ENCODE results near the gene EEFSEC. TPM values are rescaled to one million over a fixed set of nuclear protein-coding genes. Genes with fewer than 3 reads are reported as not detected.
"Not testable (repeated sequence)": the region's sequence is repeated elsewhere in the genome, so short reads cannot be mapped to it uniquely, and the experiment has no call there.

Gene EEFSEC
- total RNA-seq, 3 donors from 2014 or later: 20.2 to 23.9 (median 21.9) TPM

DNA sequence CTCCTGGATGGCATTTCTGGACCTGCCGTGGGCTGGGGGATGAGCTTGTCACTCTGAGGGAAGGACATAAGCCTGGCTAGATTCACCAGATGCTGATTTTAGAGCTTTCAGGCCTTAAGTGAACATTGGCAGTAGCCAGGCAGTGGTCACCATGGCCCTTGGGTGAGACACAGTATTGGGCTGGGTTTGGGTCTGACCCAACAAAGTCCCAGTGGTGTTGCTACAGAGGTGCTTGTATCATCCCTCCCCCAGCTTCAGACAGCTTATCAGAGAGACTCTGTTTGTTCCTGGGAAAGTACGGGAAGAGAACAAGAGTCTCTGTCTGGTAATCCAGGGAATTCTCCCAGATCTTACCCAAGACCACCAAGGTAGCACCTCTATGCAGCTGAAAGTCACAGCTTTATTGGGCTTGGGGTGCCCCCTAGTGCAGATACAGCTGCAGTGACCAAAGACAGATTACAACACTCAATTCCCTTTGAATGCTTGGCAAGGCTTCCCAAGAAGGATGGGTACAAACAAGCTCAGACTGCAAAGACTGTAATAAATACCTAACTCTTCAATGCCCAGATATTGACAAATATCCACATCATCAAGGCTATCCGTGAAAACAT, 19.9 kb upstream of the EEFSEC start:
- ATAC-seq (peak in 1 of 2 donors; percentile 38), DNase-seq (peak; percentile 46)
- H3K27me3 Mint-ChIP-seq (ENCODE audit: low read depth): peaks cover 3% of the 10 kb centered on the region
- H3K4me3 Mint-ChIP-seq: no peak overlapping the region
- peaks cover 3% of the 10 kb centered on the region for H3K36me3 Mint-ChIP-seq (ENCODE audit: insufficient read depth)
- no peaks in the 10 kb centered on the region for H3K4me1 Mint-ChIP-seq (ENCODE audit: low read depth)
- H3K9me3 Mint-ChIP-seq: no peaks in the 10 kb centered on the region

DNA sequence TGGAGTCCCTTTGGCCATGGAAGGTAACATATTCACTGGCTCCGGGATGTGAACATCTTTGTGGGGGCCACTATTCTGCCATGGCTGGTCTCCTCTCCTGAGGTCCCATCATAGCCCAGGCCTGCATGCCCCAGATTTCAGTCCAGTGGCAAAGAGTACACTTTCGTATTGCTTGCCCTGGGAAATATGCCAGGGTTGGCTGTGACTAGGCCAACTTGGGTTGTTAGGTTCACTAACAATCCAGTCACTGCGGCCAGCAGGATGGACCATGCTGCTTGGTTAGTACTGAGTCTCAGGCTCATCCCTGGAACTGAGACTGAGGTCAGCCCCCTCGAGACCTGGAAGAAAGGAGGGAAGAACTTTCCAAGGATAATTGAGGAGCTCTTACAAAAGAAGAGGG, 9.8 kb upstream of the EEFSEC start:
- H3K27me3 Mint-ChIP-seq (ENCODE audit: low read depth): no peaks in the 10 kb centered on the region
- DNase-seq (no peak), ATAC-seq (no peak)
- no peaks in the 10 kb centered on the region for H3K4me1 Mint-ChIP-seq (ENCODE audit: low read depth)
- no peaks in the 10 kb centered on the region for H3K9me3 Mint-ChIP-seq
- H3K36me3 Mint-ChIP-seq (ENCODE audit: insufficient read depth): peaks cover 9% of the 10 kb centered on the region
- no peak overlapping the region for H3K4me3 Mint-ChIP-seq

DNA sequence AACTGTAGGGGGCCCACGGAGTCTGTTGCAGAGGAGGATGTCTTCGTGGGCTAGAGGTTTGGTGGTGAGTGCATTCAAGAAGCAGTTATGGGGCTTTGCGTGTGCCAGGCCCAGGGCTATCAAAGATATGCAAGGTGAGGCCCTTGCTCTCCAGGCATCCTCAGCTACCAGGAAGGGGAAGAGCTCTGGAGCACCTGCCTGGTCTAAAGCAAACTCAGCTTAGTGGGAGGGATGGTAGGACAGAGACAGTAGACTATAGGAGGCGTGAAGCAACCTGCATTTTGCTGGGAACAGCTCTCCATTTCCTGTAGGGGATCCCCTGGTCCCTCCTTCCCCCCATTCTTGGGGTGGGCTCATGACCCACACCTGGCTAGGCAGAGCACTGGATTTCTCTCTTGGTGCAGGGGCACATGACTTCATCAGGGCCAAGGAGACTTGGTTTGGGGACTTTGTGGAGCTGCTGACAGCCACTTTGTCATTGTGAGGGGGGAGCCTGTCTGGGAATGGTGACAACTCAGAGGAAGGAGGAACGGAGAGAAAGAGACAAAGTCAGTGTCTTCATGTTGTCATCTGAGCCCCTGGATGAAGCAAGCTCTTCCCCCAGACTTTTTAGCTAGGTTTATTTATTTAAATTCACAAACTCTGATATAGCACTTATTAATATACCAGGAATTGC, 8.6 kb upstream of the EEFSEC start:
- Mint-ChIP-seq H3K4me1 (ENCODE audit: low read depth) (no peaks in the 10 kb centered on the region), H3K36me3 (ENCODE audit: insufficient read depth) (peaks cover 9% of the 10 kb centered on the region), H3K27me3 (ENCODE audit: low read depth) (no peaks in the 10 kb centered on the region), H3K4me3 (no peak overlapping the region), H3K9me3 (no peaks in the 10 kb centered on the region)
- ATAC-seq: no peak
- DNase-seq: no peak

DNA sequence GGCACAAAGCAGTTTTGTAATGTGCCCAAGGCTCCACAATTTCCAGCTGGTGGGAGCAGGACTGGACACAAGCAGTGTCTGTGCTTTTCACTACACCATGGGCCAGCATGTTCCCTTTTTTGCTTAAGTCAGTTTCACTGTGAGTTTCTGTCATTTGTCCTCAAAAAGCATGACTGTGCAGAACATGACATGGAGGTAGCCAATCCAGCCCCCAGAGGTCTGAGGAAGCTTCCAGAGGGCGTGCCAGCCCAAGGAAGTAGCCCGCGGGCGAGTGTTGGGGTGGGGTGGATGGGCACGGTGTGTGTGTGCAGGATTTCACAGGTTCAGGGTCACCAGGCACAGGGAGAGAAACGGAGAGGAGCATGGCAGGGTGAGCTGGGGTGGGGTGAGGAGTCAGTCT, 8.0 kb upstream of the EEFSEC start:
- Mint-ChIP-seq H3K9me3 (no peaks in the 10 kb centered on the region), H3K27me3 (ENCODE audit: low read depth) (no peaks in the 10 kb centered on the region), H3K4me3 (no peak overlapping the region), H3K4me1 (ENCODE audit: low read depth) (no peaks in the 10 kb centered on the region), H3K36me3 (ENCODE audit: insufficient read depth) (peaks cover 9% of the 10 kb centered on the region)
- no peak for DNase-seq
- ATAC-seq: no peak

DNA sequence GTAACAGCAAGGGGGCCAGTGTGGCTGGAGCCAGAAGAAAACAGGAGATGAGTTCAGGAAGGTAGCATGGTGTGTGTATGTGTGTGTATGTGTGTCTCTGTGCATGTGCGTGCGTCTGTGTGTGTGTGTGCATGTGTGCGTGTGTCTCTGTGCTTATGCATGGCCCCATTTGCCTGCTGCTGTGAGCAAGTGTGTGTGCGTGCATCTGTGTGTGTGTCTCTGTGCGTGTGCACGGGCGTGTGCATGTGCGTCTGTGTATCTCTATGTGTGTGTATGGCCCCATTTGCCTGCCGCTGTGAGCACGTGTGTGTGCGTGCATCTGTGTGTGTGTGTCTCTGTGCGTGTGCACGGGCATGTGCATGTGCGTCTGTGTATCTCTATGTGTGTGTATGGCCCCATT, 7.1 kb upstream of the EEFSEC start:
- Mint-ChIP-seq H3K27me3 (ENCODE audit: low read depth) (no peaks in the 10 kb centered on the region), H3K36me3 (ENCODE audit: insufficient read depth) (peaks cover 9% of the 10 kb centered on the region), H3K4me3 (no peak overlapping the region), H3K4me1 (ENCODE audit: low read depth) (no peaks in the 10 kb centered on the region), H3K9me3 (no peaks in the 10 kb centered on the region)
- ATAC-seq: no peak
- DNase-seq: no peak

DNA sequence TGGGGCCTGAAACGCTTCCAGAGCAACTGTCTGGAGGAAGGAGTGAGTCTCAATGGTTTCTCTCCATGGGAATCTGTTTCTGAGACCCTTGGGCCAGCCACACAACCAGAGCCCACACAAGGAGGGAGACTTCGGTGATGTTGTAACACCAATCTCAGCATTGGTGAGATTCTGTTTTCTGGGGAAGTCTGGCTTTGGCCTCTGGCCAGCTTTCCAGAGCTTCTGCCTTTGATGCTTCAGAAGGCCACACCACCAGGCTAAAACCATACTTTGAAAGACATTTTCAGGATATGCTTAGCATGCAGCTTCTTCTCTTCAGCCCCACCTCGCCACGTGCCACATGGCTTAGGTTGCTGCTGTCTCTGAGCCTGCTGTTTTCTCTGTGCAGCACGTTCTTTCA, 3.6 kb upstream of the EEFSEC start:
- H3K4me3 Mint-ChIP-seq: no peak overlapping the region
- peaks cover 13% of the 10 kb centered on the region for H3K4me1 Mint-ChIP-seq (ENCODE audit: low read depth)

DNA sequence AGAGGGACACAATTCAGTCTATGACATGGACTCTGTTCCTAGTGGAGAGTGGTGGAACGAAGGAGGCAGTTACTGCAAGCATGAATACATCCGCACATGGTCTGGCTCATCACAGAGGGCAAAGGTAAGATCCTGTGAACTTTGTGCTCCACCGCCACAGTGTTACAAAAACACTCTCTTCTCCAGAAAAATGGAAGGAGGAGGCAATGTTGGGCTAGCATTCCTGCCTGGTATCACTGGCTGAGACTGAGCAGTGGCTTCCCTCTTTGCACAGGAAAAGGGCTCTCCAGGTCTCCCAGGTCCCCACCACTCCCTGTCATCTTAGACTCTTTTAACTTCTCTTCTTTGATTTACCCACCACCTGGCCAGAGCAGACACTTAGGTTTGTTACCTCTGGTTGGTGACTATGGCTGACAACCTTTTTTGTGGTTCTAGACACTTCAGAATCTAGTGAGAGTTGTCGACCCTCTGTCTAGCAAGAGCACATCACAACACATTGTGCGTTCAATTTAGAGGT, 1.5 kb upstream of the EEFSEC start:
- no peak overlapping the region for H3K4me3 Mint-ChIP-seq
- H3K4me1 Mint-ChIP-seq (ENCODE audit: low read depth): peaks cover 31% of the 10 kb centered on the region
- peaks cover 6% of the 10 kb centered on the region for H3K36me3 Mint-ChIP-seq (ENCODE audit: insufficient read depth)
- ATAC-seq (no peak), DNase-seq (no peak)
- no peaks in the 10 kb centered on the region for H3K9me3 Mint-ChIP-seq
- H3K27me3 Mint-ChIP-seq (ENCODE audit: low read depth): no peaks in the 10 kb centered on the region

More for the DNA sequence above, 3.6 kb upstream of the EEFSEC start:
- ATAC-seq (no peak), DNase-seq (no peak)
- Mint-ChIP-seq H3K9me3 (no peaks in the 10 kb centered on the region), H3K36me3 (ENCODE audit: insufficient read depth) (peaks cover 9% of the 10 kb centered on the region), H3K27me3 (ENCODE audit: low read depth) (no peaks in the 10 kb centered on the region)

DNA sequence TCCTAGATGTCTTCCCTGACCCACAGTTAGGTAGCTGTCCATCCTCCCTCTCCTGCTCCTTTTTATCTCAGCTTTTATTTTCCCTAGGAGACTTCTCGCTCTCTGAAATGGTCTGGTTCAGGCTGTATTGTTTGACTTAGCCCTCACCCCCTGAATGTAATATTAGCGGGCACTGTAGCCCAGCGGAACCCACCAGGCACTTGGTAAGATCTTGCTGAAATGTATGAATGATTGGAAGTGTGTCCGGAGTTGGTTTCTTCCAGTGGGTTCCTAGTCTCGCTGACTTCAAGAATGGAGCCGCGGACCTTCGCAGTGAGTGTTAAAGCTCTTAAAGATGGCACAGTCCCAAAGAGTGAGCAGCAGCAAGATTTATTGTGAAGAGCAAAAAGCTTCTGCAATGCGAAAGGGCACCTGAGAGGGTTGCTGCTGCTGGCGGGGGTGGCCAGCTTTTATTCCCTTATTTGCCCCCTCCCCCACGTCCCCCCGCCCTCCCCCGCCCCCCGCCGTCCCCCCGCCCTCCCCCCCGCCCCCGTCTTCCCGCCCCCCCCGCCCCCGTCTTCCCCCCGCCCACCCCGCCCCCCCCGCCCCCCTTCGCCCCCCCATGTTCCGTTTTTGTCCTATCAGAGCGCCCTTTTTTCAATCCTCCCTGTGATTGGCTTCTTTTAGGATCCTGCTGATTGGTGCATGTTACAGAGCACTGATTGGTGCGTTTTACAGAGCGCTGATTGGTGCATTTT, 694 bp upstream of the EEFSEC start:
- H3K27me3 Mint-ChIP-seq (ENCODE audit: low read depth): no peaks in the 10 kb centered on the region
- H3K9me3 Mint-ChIP-seq: no peaks in the 10 kb centered on the region
- H3K4me3 Mint-ChIP-seq: peak overlapping the region; percentile 82
- H3K36me3 Mint-ChIP-seq (ENCODE audit: insufficient read depth): peaks cover 10% of the 10 kb centered on the region
- DNase-seq (no peak), ATAC-seq (peak; percentile 61 to 66)
- H3K4me1 Mint-ChIP-seq (ENCODE audit: low read depth): peaks cover 31% of the 10 kb centered on the region

DNA sequence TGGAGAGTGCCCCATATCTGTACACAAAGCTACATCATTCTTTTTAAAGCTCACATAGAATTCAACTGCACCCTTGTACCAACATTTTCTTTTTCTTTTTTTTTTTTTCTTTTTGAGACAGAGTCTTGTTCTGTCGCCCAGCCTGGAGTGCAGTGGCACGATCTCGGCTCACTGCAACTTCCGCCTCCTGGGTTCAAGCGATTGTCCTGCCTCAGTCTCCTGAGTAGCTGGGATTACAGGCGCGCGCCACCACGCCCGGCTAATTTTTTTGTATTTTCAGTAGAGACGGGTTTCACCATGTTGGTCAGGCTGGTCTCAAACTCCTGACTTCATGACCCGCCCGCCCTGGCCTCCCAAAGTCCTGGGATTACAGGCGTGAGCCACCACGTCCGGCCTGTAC, 1.1 kb downstream of the EEFSEC start:
- H3K9me3 Mint-ChIP-seq; DNase-seq; ATAC-seq; H3K27me3 Mint-ChIP-seq (ENCODE audit: low read depth): not testable (repeated sequence)
- H3K36me3 Mint-ChIP-seq (ENCODE audit: insufficient read depth): peaks cover 23% of the 10 kb centered on the region
- peaks cover 32% of the 10 kb centered on the region for H3K4me1 Mint-ChIP-seq (ENCODE audit: low read depth)
- peak overlapping the region; percentile 82 for H3K4me3 Mint-ChIP-seq

DNA sequence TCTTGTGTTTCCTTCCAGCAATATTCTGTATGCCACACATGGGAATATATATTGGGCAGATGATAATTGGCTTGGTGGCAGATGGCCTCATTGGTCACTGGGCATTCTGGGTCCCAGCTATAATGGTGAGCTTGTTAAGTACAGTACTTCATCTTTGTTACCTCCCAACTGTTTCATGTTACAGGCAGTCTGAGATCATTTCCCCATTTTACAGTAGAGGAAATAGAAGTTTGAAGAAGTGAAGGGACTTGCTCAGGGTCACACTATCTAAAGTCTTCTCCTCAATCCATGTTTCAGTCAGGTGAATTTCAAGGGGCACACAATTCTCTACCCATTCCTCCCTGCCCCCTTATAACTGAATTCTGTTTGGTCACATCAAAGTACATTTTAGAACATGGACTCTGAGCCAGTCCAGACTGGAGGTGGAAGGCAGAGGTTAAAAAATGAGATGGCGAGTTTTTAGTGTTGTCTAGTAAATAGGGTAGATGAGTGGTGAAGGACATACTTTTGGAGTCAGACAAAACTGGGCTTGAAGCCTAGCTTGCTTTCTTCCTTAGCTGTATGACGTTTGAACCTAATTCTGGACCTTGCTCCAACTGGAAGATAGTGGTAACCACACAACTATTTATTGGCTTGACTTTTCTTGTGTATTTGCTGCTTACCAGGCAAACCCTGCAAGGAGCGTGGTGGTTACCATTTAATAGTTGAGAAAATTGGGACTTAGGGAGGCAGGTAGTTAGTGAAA, 2.5 kb downstream of the EEFSEC start:
- Mint-ChIP-seq H3K4me1 (ENCODE audit: low read depth) (peaks cover 39% of the 10 kb centered on the region), H3K36me3 (ENCODE audit: insufficient read depth) (peaks cover 28% of the 10 kb centered on the region), H3K9me3 (no peaks in the 10 kb centered on the region), H3K27me3 (ENCODE audit: low read depth) (no peaks in the 10 kb centered on the region), H3K4me3 (no peak overlapping the region)
- DNase-seq (no peak), ATAC-seq (no peak)

DNA sequence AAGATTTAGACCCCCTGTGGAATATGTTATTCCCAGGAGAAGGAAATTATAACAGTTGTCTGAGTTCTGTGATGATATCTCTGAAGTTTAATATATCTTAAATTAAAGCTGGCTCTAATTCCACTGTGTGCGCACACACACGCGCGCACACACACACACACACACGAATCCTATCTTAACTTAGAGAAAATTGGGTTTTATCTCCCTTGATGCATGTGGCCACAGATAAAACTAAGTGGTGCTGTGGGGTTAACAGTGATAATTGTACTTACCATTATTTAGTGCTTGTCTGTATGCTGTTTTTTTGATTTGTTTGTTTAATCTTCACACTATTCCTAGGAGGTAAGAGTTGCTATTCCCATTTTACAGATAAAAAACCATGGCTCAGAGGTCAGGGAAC, 7.4 kb downstream of the EEFSEC start:
- Mint-ChIP-seq H3K9me3 (no peaks in the 10 kb centered on the region), H3K4me1 (ENCODE audit: low read depth) (peaks cover 37% of the 10 kb centered on the region), H3K4me3 (no peak overlapping the region), H3K36me3 (ENCODE audit: insufficient read depth) (peaks cover 38% of the 10 kb centered on the region), H3K27me3 (ENCODE audit: low read depth) (no peaks in the 10 kb centered on the region)
- ATAC-seq (no peak), DNase-seq (no peak)

DNA sequence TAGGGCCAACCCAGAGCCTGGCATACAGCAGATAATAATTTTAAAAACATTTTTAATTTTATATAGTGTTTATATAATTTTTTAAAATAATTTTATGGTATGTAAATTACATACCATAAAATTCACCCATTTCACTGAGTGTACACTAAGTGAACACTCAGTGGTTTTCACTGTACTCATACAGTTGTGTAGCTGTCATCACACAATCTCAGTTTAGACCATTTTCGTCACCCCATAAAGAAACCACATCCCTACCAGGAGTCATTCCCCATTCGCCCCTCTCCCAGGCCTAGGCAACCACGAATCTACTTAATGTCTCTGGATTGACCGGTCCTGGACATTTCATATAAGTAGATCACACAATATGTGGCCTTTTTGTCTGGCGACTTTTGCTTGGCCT, 10.2 kb downstream of the EEFSEC start:
- H3K9me3 Mint-ChIP-seq: no peaks in the 10 kb centered on the region
- ATAC-seq: no peak
- H3K27me3 Mint-ChIP-seq (ENCODE audit: low read depth): no peaks in the 10 kb centered on the region
- H3K36me3 Mint-ChIP-seq (ENCODE audit: insufficient read depth): peaks cover 22% of the 10 kb centered on the region
- H3K4me3 Mint-ChIP-seq: no peak overlapping the region
- no peak for DNase-seq
- peaks cover 26% of the 10 kb centered on the region for H3K4me1 Mint-ChIP-seq (ENCODE audit: low read depth)

DNA sequence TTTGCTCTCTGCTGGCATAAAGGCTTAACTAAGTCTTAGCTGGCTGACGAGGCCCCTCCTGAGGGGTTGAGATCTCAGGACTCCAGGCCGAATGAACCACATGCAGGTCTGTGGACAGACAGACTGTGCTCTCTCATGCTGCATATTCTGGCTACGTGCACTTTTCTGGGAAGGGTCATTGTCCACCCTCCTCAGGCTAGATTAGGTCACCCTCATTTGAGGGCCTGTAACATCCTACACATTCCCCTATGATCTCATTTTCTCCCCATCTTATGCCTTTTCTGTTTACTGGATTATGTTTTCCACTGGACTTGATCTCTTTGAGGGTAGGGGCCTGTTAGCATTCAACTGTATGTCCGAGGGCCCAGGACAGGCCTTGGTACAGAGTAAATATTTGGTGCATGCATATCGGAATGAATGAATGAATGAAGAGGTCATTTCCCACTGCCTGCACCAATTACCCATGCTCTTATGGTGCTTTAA, 13.7 kb downstream of the EEFSEC start:
- H3K36me3 Mint-ChIP-seq (ENCODE audit: insufficient read depth): peaks cover 11% of the 10 kb centered on the region
- DNase-seq (no peak), ATAC-seq (no peak)
- H3K4me3 Mint-ChIP-seq: no peak overlapping the region
- H3K9me3 Mint-ChIP-seq: no peaks in the 10 kb centered on the region
- H3K27me3 Mint-ChIP-seq (ENCODE audit: low read depth): no peaks in the 10 kb centered on the region
- H3K4me1 Mint-ChIP-seq (ENCODE audit: low read depth): peaks cover 17% of the 10 kb centered on the region

DNA sequence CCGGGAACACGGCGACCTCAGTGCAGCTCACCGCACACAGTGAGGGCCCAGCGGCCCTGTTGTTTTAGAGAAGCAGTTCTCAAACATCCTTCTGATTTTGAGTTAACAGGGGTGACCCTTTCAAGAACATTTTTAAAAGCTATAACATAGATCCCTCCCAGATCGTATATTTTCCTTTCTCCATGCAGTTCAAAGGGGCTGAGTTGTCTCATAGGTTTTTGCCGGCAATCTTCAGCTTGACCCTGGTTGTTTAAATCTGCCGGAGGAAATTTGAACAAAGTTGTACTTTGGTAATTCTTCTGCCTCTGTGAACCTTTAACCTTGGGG, 14.3 kb downstream of the EEFSEC start:
- Mint-ChIP-seq H3K9me3 (no peaks in the 10 kb centered on the region), H3K4me3 (no peak overlapping the region), H3K36me3 (ENCODE audit: insufficient read depth) (peaks cover 12% of the 10 kb centered on the region), H3K27me3 (ENCODE audit: low read depth) (no peaks in the 10 kb centered on the region), H3K4me1 (ENCODE audit: low read depth) (peaks cover 17% of the 10 kb centered on the region)
- DNase-seq: no peak
- no peak for ATAC-seq

Data from activated T-cell treated with anti-CD3 and anti-CD28 coated beads, Interleukin-2, amount 50 U/mL, for 4 hours (primary cell).